Lower lobe of right lung (tissue), 2 donors: ENCODE data around the gene EML2. TPM values are rescaled to one million over a fixed set of nuclear protein-coding genes. Genes with fewer than 3 reads are reported as not detected.
"Not testable (repeated sequence)": the region's sequence is repeated elsewhere in the genome, so short reads cannot be mapped to it uniquely, and the experiment has no call there.

ENCODE experiments used
- ATAC-seq, 2 donors: fragments of 200-7000 bp; cut with Tn5 transposase; one replicate each; pipeline ENCODE4 v1.9.1; 2020 to 2022; ENCODE audit warnings: mild to moderate bottlenecking in 2 of 2, moderate library complexity in 2 of 2
- DNase-seq: peaks from one replicate; pipeline ENCODE4 v3.0.0-alpha.2; 2020
- H3K27ac ChIP-seq: fragments of 200-600 bp; one replicate; pipeline ENCODE4 v1.8.0; 2022
- H3K27me3 ChIP-seq: fragments of 200-600 bp; one replicate; pipeline ENCODE4 v1.8.0; 2022; ENCODE audit warnings: low read depth
- H3K36me3 ChIP-seq: fragments of 200-600 bp; one replicate; pipeline ENCODE4 v1.8.0; 2022; ENCODE audit warnings: mild to moderate bottlenecking
- H3K4me1 ChIP-seq: fragments of 200-600 bp; one replicate; pipeline ENCODE4 v1.8.0; 2022
- H3K4me3 ChIP-seq: fragments of 200-600 bp; one replicate; pipeline ENCODE4 v1.8.0; 2022; ENCODE audit warnings: mild to moderate bottlenecking
- H3K9me3 ChIP-seq: fragments of 200-600 bp; one replicate; pipeline ENCODE4 v1.8.0; 2022
- CTCF ChIP-seq: fragments of 200-600 bp; IDR thresholded peaks from one replicate; pipeline ENCODE4 v1.8.0; 2022; ENCODE audit warnings: antibody characterized with exemption, mild to moderate bottlenecking
- intact Hi-C: fragments of 100-400 bp; cut with DNase I; formaldehyde crosslinking; loops from one replicate; pipeline ENCODE4 v1.11.0; 2022
- total RNA-seq: library from RNA; stranded (reverse); fragmentation: NEBNext Ultra II Directional; extraction: Animal tissue kit (Norgen Biotek cat#: 25700); gene quantifications from one replicate; pipeline ENCODE4 v1.2.1, GENCODE V29; 2021
- donor health status: DM: no; HTN: yes; CAD: no; lungs with severe emphysema.

EML2 gene
- total RNA-seq, 1 donor from 2014 or later, result 51.4 TPM

GRCh38 chr19:45621389-45621788, 17.8 kb downstream of the EML2 start:
- ATAC-seq (peak in 1 of 2 donors; percentile 30), DNase-seq (no peak)
- Histone ChIP-seq H3K4me3 (no peak overlapping the region), H3K27me3 (no peaks in the 10 kb centered on the region), H3K9me3 (no peaks in the 10 kb centered on the region), H3K27ac (no peak overlapping the region), H3K4me1 (no peaks in the 10 kb centered on the region), H3K36me3 (peaks cover 63% of the 10 kb centered on the region)
- intact Hi-C loops, result no loop called here
- TF ChIP-seq CTCF, result no peak

- no peak for TF ChIP-seq CTCF
- Histone ChIP-seq H3K27me3 (no peaks in the 10 kb centered on the region), H3K36me3 (peaks cover 79% of the 10 kb centered on the region), H3K4me1 (peaks cover 22% of the 10 kb centered on the region), H3K9me3 (no peaks in the 10 kb centered on the region), H3K27ac (no peak overlapping the region), H3K4me3 (no peak overlapping the region)
- intact Hi-C loops, result no loop called here
- DNase-seq (no peak), ATAC-seq (no peak)
These were observed 22.5 kb downstream of the EML2 start for GRCh38 chr19:45616704-45617017.

GRCh38 chr19:45615795-45616703, 23.1 kb downstream of the EML2 start:
- H3K27ac ChIP-seq, result no peak overlapping the region
- peaks cover 22% of the 10 kb centered on the region for H3K4me1 ChIP-seq
- no peak for TF ChIP-seq CTCF
- H3K36me3 ChIP-seq, result peaks cover 79% of the 10 kb centered on the region
- H3K9me3 ChIP-seq, result no peaks in the 10 kb centered on the region
- DNase-seq (peak; percentile 84), ATAC-seq (peak; percentile 89 to 90)
- no peaks in the 10 kb centered on the region for H3K27me3 ChIP-seq
- intact Hi-C loops, result no loop called here
- H3K4me3 ChIP-seq, result no peak overlapping the region

- ATAC-seq, intact Hi-C loops, H3K4me3 ChIP-seq, DNase-seq, H3K27ac ChIP-seq, H3K27me3 ChIP-seq, H3K9me3 ChIP-seq: not testable (repeated sequence)
- Histone ChIP-seq H3K36me3 (peaks cover 80% of the 10 kb centered on the region), H3K4me1 (peaks cover 22% of the 10 kb centered on the region)
These were observed 24.1 kb downstream of the EML2 start for GRCh38 chr19:45615056-45615455.

GRCh38 chr19:45613926-45614725, 25.1 kb downstream of the EML2 start:
- intact Hi-C loops, result no loop called here
- Histone ChIP-seq H3K27ac (peak overlapping the region; percentile 31), H3K4me1 (peaks cover 22% of the 10 kb centered on the region), H3K27me3 (no peaks in the 10 kb centered on the region), H3K9me3 (no peaks in the 10 kb centered on the region), H3K36me3 (peaks cover 80% of the 10 kb centered on the region), H3K4me3 (no peak overlapping the region)
- DNase-seq (no peak), ATAC-seq (peak; percentile 38 to 43)
- no peak for TF ChIP-seq CTCF

GRCh38 chr19:45608948-45609347, 30.2 kb downstream of the EML2 start:
- TF ChIP-seq CTCF, result no peak
- DNase-seq (no peak), ATAC-seq (no peak)
- H3K36me3 ChIP-seq, result peaks cover 50% of the 10 kb centered on the region
- no peaks in the 10 kb centered on the region for H3K9me3 ChIP-seq
- no peaks in the 10 kb centered on the region for H3K27me3 ChIP-seq
- intact Hi-C loops, result no loop called here
- no peak overlapping the region for H3K27ac ChIP-seq
- H3K4me3 ChIP-seq, result no peak overlapping the region
- H3K4me1 ChIP-seq, result peaks cover 12% of the 10 kb centered on the region
